DMS79 treated with DMSO at 0.1 percent for 48 hours (cell line): ENCODE measurements around the gene SUMF1.

Experiments
- DNase-seq: peaks from one replicate; lab custom pipeline; 2025; lab: John Stamatoyannopoulos, UW

Gene SUMF1

DNA sequence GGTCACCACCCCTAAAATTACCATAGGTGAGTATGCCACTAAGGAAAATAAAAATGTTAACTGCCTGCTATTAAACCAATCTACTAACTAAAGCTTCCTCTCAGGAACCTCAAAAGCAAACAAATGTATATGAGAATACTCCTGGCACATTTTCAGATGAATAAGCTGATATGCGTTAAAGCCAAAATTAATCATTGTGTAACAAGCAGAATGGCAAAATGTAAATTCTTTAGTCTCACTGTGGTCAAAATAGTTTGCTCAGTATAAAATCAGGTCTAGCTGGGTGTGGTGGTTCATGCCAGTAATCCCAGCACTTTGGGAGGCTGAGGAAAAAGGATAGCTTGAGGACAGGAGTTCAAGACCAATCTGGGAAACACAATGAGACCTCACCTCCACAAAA, 53.6 kb downstream of the SUMF1 start:
- DNase-seq: no peak

DNA sequence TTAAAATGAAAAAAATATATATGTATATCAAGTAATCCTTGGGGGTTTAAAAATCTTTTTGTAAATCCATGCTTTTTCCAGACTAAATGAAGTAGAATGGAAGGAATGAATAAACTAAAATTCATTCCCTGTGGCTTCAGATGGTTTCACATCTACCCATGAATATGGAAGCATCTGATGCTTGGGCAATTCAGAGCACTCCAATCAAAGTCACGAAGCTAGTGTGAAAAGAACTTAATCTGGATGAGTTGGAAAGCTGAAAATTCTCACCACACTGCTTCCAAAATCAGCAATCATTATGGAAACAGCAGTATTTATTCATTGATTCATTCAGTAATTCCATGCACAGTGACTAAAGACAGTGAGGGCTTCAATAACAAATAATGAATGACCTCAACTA, 55.2 kb downstream of the SUMF1 start:
- DNase-seq: no peak

- no peak for DNase-seq
These were observed 55.8 kb downstream of the SUMF1 start for GRCh38 chr3:4411236-4411635.

DNA sequence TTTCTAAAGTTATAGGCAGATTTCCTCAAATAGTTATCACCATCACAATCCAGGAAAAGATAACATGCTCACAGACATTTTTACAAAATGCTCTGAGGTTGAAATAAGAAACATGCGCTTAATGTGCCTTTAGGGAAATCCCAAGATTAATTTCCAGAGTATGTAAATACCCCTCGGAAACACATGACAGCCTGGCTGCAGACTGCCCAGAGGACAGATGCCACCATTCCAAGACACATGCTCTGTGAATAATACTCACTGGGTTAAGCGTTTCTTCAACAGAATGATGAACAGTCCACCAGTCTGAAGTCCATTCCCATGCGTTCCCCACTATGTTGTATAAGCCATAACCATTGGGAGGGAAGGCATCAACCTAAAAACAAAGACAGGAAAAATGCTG, 56.5 kb downstream of the SUMF1 start:
- no peak for DNase-seq

DNA sequence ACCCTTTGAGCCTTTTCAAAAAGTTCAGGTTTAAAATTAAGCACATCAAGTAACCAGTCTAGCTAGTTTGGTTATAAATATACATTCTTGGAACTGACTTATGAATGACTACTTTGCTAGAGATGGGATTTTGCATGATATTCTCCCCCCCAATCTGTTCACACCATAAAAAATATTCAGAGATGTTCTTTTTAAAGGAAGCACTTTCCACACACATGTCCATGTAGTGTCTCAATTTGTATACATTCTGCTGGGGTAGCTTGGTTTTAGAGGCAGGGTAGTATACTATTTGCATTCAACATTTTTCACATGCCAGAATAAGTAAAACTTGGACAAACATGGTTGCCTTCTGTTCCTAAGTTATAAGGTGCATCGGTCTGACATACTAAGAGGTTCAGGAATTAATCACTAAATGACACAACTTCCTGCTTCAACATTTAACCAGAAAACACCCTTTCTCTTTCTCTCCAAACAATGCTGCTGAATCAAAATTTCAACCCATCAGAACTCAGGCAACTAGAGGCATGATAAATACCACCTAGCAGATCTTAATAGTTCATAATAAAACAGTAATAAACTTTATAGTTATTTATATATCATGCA, 57.0 kb downstream of the SUMF1 start:
- DNase-seq: no peak

GRCh38 chr3:4409415-4409814, 57.7 kb downstream of the SUMF1 start:
- no peak for DNase-seq

DNA sequence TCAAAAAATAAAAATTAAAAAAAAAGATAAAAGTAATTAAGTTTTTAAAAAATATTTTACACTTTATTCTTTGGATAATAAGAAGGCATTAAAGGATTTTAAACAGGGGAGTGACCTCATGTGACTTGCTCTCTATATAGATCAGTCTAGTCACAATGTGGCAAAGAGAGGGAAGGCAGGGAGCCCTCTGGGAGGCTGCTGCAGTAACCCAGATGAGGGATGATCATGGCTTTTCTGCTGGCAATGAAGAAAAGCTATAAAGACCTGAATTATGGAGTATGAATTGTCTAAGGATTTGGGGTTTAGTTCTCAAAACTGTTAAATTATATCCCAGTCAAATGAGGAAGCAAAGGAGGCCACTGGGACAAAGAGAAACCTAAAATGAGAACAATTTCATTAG, 58.1 kb downstream of the SUMF1 start:
- no peak for DNase-seq

DNA sequence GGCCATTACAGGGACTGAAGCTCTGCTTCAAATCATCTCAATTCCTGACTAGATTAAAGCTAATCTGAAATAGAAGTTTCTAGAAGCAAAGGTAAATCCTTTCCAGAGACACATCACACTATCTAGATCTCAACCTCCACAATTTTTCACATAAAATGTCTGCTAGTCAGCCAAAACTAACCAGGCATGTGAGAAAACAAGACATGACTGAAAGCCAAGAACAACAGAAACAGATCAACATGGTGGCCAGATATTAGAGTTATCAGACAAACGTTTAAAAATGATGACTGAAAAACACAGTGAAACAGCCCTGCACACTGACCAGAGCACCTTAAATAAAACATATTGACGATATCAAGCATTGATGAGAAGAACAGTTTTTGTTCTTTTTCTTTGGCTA, 59.1 kb downstream of the SUMF1 start:
- DNase-seq: no peak

DNA sequence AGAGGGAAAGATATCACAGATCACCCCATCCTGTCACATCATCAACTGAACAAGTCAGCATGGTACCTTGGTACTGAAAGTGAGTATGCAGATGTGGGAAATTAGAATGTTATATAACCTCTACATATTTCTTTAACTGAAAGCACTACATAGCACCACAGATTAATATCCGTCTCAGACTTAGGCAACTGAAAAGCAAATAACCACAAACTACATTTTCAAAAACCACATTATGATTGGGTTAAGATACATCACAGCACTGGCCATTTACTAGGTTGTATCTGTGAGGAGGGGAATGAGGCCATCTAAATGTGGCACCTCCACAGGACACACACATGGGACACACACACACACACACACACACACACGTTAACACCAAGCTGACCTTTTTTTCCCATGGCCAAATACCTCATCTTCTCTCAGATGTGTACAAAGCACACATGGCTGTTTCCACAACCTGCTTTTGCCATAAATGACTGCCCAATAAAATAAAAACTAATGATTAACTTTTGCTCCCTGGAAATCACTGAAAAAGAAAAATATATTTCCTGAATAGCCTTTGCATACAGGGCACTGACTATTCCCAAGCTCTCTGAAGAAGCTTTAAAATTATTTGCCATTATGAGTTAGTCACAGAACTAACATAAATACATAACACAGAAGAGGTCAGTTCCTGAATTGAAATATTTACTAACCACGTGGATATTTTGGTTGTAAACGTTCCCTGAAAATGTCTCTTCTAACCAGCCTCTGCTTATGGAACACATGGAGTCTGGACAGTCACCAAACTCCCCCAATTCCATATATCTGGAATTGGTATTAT, 60.1 kb downstream of the SUMF1 start:
- DNase-seq: no peak

DNA sequence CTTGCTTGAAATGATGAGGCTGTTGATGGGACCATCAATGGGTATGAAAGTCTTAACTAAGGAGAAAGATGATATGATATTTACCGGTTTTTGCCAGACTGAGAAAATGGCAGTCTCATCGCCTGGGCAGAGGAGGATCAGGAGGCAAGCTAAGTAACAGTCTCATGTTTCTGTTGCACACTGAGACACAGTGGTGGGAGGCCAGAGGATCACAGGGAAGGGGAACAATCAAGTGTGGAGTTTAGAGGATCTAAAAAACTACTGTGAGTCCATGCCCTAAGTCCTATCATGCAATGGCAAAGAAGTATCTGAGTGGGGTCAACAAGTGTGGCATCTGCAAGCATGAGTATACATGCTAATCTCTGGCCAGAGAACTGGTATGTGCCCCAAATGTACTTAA, 62.2 kb downstream of the SUMF1 start:
- DNase-seq: no peak

DNA sequence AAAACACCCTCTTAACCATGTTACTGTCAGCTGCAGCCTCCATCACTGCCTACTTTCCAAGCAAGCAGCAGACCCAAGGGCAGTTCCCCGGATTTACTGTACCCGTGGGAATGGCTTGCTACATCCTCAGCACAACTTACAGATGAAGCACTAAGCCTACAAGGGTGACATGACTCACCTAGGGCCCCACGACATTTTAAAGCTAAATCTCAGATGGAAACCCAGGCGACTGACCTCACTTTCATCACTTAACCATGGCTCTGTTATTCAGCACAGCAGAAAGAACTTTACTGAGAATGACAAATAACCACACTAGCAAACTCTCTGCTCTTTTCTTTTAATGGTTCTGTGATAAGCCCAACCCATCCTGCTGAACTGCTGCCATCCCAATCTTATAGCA, 65.6 kb downstream of the SUMF1 start:
- no peak for DNase-seq

DNA sequence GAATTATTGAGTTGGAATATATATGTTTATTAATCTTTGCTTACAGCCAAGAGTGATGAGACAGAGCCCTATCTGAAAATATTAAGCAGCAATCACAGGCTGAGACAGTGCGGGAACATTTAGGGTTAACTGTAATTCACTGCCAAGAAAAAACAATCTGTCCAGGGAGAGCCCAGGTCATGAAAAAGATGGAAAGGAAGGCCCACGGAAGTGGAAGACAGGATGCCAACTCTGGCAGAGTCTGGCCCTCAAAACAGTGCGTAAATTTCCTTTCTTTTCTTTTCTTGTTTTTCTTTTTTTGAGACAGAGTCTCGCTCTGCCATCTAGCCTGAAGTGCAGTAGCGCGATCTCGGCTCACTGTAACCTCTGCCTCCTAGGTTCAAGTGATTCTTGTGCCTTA, 67.6 kb downstream of the SUMF1 start:
- no peak for DNase-seq

GRCh38 chr3:4398941-4399245, 68.2 kb downstream of the SUMF1 start:
- DNase-seq: no peak

DNA sequence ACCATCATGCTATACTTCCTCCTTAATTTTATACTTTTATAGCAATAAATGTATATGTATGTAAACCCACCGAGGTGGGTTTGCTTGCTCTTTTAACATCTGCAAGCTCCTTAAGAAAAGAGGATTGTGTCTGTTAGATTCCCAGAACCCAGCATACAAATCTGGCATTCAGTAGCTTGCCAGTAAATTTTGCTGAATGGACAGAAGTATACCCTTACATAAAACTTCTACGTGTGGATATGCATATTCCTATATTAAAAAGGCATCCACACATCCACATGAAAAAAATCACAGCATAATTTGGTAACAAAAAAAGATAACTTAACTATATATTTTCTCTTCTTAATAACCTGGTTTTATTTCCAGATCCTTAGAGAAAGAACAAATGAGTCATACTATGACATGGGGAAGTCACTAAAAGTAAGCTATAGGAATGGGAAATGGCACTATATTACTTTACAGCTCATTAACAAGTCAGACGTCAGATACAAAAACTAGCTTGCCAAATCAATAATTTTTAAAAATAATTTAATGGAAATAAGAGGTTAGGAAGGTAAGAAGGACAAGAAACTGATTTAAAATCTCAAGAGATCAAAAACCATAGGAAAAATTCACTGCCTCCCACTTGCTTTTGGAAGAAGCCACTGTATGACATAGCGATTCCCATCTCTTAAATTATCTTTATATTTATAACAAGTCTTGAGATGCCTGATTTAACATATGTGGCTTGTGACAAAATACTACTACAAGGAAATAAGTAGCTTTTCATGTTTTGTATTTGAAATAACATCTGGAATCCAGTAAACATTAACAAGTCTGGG, 68.7 kb downstream of the SUMF1 start:
- DNase-seq: no peak

GRCh38 chr3:4397466-4397865, 69.6 kb downstream of the SUMF1 start:
- DNase-seq: no peak

DNA sequence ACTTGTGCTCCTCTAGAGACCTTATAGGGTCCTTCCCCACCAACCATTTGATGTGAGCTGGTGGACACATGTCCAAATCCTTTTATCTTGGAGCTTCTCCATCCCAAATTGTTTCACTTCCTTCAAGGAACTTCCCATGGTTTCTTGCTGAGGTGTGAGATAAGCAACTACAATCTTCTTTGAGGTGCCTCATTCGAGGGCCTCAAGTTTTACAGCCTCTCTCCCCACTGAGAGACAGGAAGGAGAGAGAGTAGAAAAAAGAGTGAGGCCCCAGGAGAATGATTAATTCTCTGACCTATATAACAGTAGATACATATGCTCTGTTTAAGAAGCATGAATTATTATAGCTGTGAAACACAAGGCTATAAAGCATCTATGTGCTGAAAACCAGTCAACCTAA, 70.5 kb downstream of the SUMF1 start:
- no peak for DNase-seq

DNA sequence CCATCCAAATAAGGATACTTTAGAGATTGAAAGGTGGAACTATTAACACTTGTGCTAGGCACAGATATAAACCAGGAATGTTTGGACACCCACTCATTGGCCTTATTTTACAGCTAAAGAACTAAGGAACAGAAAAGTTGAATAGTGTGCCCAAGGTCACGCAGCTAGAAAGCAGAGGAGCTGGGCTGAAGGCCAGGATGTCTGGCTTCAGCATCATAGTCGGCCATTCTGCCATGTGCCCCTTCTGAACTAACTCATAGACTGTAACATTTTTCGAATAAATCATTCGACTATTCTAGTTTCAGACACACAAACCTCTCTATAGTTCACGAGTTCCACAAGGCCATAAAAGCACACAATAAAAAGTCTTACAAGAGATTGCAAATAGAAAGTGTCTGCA, 71.1 kb downstream of the SUMF1 start:
- no peak for DNase-seq

- DNase-seq: no peak
These were observed 71.6 kb downstream of the SUMF1 start for GRCh38 chr3:4395448-4395847.

DNA sequence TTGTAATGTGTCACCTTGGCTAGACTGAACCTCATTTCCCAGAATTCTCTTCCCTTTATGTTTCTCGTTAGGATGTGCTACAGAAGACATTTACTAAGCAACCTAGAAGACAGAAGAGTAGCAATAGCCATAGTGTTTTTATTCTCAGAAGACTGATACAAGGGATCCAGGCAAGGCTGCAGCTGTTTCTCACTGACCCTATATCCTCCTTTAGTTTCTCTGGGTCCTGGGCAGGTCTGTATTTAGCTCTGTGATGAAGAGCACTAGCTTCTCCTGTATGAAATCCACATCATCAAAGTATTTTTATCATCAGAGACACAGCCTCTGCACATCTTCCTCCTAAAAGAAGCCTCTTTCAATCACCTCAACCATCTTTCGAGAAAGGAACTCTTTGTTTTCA, 72.5 kb downstream of the SUMF1 start:
- DNase-seq: no peak

DNA sequence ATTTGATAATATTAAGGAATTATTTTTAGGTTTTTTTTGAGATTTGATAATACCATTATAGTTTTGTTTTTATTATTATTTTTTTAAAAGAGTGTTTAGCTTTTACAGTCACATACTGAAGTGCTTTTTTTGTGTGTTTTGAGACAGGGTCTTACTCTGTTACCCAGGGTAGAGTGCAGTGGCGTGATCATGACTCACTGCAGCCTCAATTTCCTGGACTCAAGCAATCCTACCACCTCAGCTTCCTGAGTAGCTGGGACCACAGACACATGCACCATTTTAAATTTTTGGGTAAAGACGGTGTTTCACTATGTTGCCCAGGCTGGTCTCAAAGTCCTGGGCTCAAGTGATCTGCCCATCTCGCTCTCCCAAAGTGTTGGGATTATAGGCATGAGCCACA, 73.0 kb downstream of the SUMF1 start:
- DNase-seq: no peak

GRCh38 chr3:4392992-4393391, 74.1 kb downstream of the SUMF1 start:
- DNase-seq: no peak

GRCh38 chr3:4387210-4388204, 79.6 kb downstream of the SUMF1 start:
- DNase-seq: no peak
